IPS-NIHi7 (cell line): Measurements from ENCODE around the gene MYF5.
A peak's percentile ranks its signal among the peaks of the same experiment; 100 is the strongest.

Source experiments
- DNase-seq: peaks from one replicate; pipeline ENCODE4 v3.0.0; 2012; ENCODE audit warnings: mixed read lengths; ENCODE audit errors: extremely low spot score

Gene MYF5

DNA sequence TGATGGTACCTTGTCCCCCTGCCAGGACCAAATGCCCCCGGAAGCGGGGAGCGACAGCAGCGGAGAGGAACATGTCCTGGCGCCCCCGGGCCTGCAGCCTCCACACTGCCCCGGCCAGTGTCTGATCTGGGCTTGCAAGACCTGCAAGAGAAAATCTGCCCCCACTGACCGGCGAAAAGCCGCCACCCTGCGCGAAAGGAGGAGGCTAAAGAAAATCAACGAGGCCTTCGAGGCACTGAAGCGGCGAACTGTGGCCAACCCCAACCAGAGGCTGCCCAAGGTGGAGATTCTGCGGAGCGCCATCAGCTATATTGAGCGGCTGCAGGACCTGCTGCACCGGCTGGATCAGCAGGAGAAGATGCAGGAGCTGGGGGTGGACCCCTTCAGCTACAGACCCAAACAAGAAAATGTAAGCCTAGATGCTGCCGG is 8.9 kb upstream of the MYF5 start:
- no peak for DNase-seq

DNA sequence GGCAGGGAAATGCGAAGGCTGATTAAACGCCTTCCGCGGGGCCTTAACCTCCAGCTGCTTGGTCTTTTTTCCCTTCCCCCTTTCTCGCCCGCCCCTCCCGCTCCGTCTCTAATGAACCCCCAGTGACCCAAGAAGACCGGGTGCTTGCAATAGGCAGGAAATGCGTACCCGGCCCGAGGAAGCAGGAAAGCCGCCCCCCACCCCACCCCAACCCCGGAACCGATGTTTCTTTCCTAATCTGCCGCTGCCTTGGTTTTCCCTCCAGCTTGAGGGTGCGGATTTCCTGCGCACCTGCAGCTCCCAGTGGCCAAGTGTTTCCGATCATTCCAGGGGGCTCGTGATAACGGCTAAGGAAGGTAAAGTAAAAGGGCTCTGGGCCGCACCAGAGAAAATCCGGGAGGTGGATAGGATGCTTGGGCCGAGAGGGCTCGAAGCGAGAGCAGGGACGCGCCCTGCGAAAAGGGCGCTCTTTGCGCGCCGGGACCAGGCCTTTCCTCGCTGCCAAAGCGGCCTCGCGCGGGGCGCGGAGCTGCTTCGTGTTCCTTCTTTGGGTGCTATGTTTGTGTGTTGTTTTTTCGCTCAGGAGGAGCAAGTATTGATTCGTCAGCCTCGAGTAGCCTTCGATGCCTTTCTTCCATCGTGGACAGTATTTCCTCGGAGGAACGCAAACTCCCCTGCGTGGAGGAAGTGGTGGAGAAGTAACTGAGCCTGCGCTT is 8.3 kb upstream of the MYF5 start:
- peak; percentile 38 for DNase-seq

DNA sequence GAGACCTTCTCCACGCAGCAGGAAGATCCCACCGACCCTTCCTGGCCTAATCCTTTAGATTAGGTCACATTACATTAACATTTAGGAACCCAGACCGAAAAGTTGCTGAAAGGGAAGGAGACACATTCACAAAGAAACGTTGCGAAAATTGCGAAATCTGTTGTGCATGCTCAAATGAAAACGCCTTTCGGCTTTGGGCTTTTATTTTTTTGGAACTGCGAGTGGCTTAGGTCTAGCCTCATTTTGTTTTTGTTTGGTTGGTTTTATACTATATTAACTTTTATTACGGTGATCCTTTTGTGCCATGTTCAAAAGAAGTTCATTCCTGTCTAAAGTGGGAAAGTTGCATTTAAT is 7.8 kb upstream of the MYF5 start:
- no peak for DNase-seq

DNA sequence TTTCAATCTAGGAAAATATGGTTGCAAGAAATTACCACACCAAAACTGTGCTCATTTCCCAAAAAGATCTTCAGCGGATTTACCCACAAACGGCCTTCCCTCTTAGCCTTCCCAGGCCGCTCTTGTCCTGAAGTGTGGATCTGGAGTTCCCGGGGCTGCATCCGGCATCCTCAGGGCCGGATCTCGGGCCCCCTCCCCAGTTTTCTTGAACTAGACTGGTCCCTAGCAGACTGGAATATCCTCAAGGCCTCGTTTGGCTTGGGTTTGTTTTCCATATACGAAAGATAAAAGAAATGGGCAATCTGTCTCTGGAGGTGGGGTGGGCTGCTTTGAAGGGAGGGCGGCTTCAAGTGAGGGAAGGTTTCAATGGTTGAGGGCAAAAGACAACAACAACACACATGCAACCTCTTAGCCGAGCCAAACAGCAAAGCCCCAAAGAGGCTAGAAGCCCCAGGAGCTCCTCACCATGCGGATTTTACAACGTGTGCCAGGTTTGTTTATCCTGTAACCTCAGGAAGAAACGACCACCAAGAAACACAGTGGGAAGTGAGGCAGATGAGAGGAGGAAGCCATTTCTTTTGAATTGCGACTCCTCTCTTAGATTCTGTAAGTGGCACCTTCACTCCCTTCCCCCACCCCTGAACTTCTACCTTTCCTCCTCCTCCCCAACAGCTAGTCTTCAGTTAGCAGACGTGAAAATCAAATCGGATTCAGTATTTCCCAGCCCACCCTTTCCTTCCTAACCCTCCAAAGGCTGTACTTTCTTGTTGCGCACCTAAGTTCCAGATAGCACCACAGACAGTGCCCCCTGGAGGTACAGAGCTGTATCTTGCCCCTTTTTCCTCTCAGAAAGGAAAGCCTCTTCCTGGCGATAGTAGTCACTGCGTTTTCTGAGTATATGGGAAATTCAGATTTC is 6.6 kb upstream of the MYF5 start:
- DNase-seq, result peak; percentile 57

DNA sequence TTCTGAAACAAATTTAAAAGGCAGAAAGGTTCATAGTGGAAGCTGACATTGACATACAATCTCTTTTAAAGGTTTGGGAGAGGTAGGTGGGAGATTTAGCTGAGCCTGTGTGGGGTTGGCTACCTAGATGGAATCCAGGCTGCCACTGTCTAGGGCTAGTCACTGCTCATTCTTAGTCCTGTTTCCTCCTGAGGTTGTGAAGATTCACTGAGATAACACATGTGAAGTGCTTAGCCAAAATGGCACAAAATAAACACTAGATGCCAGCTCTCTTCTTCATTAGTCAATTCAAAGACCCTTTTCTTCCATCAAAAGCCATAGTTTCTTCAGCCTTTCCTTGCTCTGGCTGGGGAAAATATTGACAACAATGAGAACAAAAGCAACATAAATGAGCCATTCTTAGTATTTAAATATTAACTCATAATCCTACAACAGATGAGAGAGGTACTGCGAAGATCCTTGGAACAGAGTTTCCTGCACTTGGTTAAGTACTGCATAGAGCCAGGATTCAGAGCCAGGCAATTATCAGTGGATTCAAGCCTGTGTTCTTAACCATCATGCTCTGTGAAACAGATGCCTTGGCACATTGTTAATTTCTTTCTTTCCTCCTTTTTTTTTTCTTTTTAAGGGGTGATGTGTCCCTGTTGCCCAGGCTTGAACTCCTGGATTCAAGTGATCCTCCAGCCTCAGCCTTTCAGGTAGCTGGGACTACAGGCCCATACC is 5.8 kb upstream of the MYF5 start:
- no peak for DNase-seq

DNA sequence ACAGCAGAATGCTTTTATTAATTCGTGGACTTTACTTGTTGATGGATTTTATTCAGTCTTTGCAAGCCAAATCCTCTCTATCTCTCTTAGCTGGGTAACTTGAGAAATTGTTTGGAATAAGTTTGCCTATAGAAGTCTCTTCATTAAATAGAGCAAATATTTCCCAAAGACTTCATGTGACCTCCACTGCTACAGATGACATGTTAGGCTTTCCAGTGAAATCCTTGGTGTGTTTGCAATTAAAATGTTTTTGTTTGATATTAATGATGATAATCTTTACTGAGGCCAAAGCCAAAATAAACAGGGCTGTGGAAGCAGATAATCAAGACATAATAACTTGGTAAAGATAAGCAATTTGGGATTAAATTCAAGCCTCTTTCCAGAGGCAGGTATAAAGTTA is 4.8 kb upstream of the MYF5 start:
- no peak for DNase-seq

DNA sequence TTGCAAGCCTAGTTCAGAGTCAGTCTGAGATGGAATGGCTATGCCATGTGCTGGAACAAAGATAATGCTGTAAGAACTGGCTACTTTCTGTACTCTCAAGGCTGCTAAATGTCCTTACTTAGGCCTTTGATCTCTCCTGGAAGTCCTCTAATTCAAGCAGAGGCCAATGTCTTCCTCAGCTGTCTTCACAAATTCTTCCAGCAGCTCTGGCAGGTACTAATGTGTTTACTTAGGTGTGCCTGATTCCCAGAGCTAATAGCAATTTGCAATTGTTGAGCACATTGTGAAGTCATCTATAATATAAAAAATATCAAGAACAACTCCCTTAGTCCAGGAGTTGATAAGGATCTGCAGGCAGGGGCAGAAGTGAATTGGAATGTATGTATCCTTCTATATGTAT is 3.8 kb upstream of the MYF5 start:
- DNase-seq, result no peak

DNA sequence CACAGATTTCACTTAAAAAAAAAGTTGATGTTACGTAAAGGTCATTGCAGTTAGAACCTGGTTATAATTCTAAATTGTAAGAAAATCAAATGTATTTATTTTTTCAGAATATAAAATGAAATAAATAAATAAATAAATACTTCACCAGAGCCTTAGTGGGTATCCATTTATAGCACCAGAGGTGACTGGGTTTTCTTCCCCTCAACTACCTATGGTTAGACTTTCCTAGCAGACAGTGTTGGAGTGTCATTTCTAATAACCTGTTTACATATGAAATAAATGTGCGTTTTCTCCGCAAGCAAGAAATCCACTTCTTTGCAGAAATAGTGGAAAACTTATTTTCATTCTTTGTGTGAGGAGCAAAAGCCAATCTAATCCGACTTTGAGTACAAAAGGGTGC is 3.3 kb upstream of the MYF5 start:
- DNase-seq, result no peak

DNA sequence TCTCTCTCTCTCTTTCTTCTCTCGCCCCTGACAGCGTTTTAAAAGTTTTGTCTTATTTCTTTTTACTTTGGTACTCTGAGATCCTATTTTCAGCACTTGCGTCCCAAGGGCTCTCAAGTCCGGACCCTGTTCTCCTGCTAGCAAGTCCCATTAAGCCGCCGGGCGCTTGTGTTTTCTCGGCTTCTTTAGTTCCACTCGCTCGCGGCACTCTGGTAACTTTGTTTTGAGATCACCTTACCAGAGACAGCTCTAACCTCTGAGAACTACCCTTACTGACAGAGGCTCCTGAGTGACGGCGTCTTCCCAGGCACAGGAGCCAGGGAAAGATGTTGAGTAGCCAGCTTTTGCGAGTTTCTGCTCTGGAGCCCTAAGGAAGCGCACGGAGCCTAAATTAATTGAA is 2.7 kb upstream of the MYF5 start:
- DNase-seq, result peak; percentile 51

DNA sequence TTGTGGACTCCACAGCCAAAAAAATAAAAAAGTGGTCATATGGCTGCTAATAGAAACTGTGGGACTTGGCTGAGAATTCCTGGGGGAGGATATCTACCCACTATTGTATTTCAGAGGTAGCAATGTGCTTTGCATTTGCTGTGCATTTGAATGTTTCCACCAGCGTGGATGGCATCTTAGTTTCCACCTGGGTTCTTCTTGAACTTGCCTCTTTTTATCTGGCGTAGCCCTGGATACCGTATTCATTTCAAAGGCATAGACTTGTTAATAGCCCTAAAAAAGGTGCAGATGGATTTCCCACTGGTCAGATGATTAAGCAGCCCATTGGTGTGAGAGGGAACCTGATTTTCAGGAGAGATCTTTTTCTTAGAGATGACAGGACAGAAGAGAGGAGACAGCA is 1.9 kb upstream of the MYF5 start:
- DNase-seq, result no peak

DNA sequence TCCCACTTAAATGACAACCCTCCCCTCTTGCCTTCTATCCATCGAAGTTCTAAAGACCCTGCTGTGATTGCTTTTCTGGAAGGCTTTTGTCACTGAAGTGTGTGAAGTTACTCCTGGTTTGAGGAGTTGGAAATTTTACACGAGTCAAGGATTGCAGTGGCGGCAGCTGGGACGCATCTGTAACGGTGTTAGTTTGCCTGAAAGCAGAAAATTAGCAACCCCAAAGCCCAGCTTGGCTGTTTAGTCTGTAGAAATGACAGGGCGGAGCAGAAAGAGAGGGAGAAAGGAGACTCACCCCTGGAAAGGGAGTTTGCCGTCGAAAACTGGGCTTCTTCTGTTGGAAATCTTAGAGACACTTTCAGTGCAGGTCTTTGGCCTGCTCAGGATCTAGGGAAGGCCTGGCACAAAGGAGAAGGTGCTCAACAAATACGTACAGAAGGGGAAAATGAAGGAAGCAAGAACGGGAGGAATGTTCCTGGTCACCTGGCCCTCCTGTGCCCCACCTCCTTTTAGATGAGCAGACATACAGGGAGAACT is 931 bp upstream of the MYF5 start:
- no peak for DNase-seq

DNA sequence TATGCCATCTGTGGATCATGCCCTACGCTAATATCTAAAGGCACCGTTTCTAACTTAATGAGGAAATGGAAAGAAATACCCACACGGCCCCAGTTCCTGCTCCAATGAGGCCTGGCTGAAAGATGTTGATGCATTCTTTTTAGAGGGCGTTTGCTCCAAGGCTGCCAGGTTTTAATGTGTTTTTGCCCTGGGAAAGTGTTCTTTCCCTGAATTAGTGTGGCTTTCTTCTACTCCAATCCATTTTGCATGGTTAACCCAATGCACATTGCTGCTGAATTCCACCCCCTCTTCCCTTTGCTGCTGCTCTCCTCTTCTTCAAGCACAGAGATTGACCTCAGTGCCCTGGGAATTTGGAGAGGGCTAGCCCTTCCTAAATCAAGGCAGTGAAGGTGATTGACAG is 1.1 kb downstream of the MYF5 start:
- no peak for DNase-seq

DNA sequence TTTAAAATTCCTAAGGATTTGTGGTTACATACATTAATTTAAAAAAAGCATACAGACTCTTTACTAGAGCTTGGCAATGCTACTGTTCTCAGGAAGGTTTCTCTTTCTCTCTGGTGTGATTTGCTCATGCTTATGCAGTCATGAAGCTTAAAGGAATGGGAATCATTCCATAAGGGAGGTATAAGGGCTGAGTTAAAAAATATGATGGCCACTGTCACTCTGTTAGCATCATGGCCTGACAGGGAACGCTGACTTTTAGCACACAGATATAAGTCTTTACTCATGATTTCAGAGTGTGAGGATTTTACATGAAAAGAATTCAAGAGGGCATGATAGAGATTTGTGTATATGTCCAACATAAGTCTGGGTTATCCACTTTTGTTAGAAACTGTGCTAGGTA is 3.8 kb downstream of the MYF5 start:
- DNase-seq, result no peak

DNA sequence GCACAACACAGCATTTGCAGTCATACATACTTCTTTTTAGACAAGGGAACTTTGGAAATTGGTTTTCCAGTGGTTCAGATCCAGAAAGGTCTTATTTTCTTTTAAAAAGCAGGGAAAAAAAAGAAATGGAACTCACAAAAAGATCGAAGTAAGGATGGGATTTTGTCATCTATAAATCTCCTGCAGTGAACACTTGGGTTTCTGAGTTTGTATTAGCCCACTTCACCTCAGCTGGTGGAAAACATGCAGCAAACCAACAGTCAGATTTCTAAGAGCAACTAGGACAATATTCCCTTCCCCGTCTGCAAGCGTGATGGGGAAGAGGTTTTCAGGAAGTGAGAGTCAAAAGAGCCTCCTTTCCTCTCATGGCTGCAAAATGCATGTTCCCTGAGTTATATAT is 4.6 kb downstream of the MYF5 start:
- DNase-seq, result no peak

DNA sequence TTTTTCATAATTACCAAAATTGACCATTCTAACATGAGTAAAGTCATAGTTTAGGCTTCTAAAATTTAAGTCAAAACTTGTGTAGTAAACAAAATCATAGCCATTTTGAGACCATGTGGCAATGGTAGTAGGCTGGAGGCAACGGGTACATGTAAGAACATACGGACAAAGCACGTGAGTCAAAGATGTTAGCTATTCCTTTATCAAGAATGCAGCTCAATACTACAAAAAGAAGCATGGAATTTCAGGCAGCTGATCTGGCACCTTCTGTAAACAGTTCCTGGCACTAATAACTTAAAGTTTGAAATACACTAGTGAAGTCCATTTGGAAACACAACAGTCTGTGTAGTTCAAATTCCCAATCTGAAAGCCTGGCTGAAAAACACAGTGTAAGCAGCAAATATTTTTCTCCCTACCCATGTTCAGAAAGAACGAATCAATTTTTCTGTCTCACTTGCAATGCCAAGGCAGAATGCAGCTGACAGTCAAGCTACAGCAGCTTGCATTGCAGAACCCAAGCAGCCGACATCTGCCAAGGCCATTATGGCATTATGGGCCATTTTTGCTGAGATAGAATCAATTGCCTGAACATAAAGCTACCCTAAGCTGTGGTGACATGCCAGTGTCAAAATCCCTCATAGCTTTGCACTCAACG is 29.3 kb downstream of the MYF5 start:
- no peak for DNase-seq

DNA sequence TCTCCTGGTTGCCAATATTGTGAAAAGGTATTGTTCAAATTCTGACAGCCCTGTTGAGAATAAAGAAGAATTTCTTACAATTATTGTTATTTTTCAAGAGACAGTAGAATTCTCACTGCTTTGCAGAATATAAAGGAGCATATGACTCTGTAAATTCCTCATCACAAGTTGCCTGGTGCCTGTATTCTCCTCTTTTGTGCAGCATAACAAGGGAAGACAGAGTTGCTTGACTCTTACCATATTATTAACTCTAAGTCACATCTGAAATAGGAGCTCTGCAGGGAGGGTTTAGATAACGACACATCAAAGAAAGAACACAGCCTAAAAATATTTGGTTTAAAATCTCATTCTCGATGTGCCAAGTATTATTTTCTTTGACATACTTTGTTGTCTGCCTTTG is 31.1 kb downstream of the MYF5 start:
- DNase-seq, result no peak

DNA sequence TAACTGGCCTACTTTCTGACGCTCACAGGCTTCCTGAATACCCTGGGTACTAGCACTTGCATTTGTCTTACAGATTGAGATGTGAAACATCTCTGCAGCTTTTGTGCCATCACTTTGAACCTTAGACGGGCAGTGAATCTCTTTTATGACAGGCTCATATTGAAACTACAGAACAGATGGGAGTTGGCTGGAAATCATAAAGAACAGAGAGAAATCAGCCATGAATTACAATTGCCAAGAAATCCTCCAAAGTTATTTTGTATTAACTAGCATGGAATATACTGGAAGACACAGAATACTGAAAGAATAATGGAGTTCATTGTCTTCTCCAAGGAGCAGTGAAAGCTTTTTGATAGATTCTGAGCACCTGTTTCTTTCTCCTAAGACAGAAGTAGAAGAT is 32.7 kb downstream of the MYF5 start:
- no peak for DNase-seq

DNA sequence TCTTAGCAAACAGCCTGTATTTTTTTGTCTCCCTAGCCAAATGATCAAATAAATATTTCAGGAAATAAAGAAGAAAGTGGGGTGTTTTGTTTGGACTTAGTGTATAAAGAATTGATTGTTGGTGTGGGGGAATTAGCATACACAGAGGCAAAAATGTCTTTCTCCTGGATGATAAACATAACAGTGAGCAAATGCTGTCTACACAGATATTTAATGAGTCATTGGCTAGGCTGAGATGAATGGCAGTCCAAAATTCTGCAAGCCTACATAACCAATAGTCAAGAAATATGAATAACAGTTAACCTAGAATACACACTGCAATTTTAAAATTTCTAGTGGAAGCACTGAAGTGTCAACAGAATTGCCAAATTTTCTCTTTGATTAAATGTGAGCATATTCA is 35.8 kb downstream of the MYF5 start:
- DNase-seq, result no peak

DNA sequence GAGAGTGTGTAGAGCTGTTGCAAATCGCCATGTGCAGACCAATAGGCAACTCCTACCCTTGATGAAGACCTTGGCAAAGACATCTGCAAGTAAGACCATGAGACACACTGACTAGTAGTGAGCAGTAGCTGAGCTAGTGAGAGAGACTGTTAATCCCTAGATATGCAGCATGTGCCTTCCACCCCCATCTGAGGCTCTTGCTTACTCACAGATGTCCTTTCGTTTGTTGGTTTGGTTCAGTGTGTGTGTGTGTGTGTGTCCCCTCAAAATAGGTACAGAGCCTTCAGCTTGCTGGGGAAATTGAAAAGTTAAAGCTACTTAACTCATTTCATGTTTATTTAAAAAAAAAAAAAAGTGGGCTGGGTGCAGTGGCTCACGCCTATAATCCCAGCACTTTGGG is 37.6 kb downstream of the MYF5 start:
- no peak for DNase-seq

DNA sequence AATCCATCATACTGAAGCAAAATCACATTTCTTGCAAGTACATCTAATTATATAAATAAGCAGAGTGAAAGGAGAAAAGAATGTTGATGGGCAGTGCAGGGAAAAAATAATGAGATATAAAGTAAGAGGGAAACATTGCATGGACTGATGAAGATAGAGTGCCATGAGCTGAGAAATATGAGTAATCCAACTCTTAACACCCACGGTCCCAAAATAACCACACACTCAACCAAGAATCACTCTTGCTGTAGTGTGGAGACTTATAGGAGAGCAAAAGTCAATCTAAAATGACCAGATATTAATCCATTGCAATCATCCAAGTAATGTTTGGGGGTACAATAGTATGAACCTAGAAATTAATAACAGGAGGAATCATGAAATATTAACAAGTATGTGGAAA is 40.2 kb downstream of the MYF5 start:
- DNase-seq, result no peak

DNA sequence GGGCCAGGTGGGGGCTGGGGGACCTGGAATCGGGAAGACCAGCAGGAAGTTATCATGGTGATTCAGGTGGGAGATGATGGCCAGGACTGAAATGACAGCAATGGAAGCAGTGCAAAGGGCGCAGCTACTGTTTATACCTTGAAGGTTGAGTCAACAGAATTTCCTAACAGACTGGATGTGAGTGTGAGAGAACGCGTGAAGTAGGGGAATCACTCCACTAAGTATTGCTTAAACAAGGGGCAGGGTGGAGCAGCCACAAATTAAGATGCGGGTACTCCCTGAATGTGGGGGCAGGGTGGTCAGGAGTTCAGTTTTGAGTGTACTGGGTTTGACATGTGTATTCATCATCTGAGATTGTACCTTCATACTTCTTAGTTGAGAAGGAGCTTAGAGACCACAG is 45.1 kb downstream of the MYF5 start:
- DNase-seq, result no peak

DNA sequence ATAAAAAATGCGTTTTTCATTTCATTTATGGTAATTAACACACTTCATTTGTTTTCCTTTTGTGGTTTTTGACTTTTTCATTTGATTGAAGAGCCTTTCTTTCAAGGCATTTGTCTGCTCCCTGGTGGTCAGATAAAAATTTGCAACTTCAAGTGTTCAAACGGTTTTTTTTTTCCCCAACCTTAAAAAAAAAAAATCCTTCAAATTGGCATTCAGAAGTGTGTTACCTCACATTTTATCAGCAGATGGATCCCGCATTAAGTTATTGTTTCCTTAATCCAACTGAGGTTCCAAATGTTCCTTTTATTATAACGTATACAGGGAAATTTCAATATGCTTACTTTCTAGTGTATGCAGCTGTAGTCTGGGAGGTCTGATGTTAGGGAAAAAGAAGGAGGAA is 47.2 kb downstream of the MYF5 start:
- DNase-seq, result peak; percentile 14
